Activated CD8-positive, alpha-beta memory T cell treated with anti-CD3 and anti-CD28 coated beads, Interleukin-2, amount 50 U/mL, for 4 hours (primary cell): ENCODE data around the gene WWC2.

Source experiments
- DNase-seq: peaks from one replicate; pipeline ENCODE4 v3.0.0-alpha.2; 2020

The WWC2 gene

DNA sequence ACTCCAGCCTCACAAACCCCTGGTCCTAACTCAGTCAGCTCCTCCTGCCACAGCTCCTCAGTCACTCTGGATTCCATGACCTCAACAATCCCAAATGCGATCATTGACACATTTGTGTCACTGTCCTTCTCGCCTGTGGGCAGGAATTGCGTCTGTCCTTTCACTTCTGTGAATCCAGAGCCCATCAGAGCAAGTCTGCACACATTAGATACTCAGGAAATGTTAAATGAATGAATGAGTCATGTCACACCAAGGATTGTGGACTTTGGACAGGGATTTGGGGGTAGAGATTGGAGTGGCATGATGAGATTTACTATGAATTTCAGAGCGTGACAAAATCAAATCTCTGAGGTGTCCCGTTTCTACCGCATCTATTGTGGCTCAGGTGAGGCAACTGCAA, 234.9 kb downstream of the WWC2 start:
- DNase-seq, result no peak

DNA sequence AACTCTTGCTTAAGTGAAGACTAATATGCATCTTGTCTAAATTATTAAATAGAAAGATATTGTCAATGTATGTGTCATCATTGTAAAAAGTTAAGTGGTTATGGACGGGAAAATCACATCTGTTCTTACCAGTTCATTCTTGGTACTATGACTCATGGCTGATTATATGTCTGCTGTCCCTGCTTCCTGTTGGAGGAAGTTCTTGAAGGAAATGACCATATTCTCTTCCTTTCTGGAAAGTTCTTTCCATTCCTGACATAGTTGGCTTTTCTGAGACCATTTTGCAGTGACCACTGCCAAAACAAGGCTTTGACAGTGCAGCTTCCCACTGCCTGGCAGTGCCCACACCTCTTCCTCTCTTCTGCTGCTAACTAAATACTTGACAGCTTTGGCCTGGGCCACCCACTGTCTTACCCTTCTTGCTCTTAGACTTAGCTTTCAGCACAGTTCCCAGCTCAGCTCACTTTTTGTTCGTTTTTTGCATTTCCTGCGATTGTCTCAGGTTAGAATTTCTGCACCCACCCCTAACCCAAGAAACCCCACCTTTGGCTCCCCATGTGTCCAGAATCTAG, 236.4 kb downstream of the WWC2 start:
- DNase-seq, result no peak

DNA sequence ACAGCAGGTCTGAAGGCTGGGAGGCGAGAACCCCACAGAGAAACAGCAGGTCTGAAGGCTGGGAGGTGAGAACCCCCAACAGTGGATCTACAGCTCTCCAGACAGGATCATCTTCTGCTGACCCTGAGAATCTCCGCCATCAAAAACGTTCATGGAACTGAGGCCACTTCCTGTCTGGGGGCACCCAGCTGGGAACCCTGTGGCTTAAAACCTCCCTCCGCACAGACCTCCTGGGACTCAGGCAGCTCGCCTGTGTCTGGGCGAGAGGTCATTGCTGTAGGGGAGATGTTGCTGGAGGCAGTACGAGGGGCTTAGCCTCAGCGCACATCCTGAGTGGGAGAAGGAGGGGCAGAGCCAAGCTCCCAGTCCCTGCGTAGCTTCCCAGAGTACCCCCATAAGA, 238.3 kb downstream of the WWC2 start:
- DNase-seq, result no peak

DNA sequence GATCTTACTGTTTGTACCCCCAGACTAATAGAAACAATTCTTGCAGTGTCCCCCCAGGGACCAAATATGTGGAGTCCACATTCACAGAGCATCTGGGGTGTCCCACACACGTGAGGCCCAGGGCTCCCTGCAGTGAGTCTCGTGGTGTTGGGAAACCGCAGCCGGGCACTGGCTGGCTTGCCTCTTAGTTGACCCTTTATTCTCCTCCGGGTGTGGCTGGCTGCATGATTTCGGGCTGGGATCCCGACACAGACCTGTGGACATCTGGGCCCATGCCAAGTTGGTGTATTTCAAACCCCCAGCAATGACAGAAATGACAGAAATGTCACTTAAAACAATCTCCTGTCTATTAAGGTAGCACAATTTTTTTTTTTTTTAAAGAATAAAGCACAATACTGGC, 238.8 kb downstream of the WWC2 start:
- DNase-seq, result no peak

DNA sequence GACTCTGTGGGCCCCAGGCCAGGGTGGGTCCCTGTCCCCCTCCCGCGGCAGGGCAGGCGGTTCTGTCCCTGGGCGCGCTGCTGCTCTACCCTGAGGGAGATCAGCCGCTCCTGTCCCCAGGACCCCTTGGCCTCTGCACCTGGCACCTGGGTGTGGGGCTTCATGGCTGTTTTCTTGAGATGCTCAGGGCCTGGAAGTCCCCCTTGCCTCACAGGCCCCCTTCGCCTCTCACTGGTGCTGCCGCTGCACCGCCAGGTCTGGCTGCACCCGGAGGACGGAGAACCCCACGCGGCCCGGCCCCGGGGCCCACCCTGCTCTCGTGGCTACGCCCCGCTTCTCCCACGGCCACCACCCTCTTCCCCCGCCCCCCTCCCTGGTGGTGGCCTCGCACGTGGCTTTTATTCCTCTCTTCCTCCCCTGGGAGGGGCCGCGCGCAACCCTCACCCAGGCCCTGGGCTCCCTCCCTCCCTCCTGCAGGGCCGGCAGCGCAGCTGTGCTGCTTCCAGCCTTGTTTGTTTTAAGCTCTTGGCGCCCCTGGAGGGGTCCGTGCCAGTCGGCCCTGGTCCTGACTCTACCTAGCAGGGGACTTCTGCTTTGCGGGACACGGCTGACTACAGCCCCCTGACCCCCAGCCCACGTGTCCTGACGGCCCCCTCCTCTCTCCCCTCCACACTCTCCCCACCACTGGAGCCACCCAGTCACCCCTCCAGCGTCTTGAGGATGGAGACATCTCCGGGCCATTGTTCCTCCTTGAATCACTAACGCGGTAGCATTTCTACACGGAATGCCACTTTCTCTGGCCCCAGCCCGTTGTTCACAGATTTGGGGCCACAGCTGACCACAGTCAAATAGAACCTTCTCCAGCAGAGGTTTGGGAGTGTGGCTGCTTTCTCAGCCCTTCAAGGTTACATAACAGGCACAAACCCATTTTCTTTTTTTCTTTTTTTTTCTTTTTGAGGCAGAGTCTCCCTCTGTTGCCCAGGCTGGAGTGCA, 243.8 kb downstream of the WWC2 start:
- DNase-seq, result no peak

DNA sequence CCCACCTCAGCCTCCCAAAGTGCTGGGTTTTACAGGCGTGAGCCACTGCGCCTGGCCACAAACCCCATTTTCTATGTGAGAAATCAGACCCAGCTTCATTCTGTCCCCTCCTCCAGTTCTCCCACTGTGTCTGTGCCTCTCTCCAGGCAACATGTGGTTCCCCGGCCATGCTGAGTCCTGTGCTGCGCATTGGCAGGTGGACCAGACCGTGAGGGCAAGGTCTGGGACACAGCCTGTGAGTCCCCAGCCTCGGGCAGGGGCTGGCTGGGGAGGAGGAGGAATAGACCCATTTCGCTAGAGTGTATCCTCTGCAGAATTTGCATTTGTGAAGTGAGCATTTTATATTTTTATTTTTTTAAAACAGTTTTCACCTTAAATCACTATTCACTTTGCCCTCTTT, 244.7 kb downstream of the WWC2 start:
- DNase-seq, result no peak

DNA sequence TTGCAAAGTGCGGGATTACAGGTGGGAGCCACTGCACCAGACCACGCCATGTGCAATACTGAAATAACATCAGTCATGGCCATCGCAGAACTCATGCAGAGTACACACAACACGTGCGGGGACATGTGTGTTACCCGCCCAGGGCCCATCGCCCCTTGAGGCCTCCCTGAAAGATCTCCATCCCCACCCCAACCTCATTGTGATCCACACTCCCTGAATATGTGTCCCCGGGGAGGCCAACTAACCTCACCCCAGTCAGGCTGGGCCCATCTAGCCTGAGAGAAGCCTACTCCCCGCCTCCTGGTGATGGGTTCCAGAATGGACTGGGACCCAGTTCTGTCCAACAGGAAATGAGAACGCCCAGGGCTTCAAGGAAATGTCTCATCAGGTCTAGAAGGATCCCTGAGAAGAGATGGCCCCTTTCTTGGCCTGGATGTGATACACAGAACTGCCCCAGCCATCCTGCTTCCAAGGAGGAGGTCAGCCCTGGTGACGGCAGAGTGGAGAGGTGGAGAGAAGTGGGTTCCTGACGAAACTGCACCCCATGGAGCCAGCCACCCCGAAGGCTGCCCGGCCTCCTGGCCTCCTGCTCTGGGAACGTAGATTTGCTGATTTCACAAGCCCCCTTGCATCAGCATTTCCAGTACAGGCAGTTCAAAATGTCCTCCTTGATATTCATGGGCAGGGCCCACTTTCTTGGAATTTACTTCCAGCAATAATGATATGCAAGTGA, 245.6 kb downstream of the WWC2 start:
- DNase-seq, result no peak

DNA sequence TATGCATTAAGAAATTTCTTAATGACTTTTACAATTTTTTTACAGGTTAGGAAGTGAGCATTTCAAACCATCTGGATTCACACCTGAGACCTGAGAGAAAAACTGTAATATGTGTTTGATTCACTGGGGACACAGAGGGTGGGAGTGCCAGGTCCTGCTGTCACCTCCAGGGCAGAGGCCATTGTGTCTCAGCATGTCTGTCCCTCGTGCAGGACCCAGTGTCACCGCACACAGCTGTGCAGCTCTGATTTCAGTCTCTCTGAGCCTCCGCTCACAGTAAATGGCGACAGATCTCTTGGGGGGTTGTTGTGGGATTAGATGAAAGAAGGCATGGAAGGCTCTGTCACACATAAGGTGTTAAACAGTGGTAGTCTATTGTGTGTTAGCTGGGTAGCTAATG, 246.2 kb downstream of the WWC2 start:
- DNase-seq, result no peak

DNA sequence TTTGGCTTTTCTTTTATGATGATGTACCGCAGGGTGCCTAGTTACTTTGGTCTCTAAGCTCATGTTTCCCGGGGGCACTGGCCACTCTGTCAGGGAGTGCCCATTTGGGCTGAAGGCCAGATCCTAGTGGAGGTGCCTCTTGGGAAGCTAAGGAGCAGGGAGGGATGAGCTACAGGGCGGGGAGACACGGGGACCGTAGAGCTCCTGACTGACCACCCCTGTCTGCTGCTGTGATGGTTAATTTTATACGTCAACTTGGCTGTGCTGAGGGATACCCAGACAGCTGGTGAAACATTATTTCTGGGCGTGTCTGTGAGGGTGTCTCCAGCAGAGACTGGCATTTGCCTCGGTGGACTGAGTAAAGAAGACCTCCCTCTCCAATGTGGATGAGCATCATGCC, 248.1 kb downstream of the WWC2 start:
- DNase-seq, result no peak

DNA sequence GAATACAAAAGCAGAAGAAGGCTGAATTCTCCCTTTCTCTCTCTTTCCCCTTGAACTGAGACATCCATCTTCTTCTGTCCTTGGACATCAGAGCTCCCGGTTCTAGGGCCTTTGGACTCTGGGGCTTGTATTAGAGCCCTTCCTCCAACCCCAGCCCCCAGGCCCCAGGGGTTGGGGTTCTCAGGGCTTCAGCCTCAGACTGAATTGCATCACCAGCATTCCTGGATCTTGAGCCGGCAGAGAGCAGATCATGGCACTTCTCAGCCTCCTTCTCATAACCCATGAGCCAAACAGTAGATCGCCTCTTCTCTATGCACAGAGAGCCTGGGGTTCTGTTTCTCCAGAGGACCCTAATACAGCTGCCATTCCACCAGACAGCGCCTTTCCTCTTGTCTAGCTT, 248.5 kb downstream of the WWC2 start:
- DNase-seq, result no peak

DNA sequence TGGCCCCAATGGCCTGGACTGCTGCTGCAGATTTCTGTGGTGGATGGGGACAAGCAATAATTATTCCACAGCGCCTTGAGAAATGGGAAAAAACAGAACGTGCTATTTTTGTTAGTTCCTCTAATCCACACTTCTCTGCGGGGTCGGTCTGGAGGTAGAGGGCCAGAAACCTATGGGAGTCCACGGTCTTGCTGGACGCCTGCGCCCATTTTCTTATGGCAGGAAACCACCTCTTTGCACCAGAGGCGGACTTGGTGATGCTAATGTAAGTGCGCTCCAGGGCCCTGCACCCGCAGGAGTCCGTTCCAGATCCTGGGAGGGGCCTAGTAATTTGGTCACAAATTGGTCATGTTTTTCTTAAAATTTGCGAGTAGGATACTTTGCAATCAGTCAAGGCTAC, 249.1 kb downstream of the WWC2 start:
- DNase-seq, result no peak

DNA sequence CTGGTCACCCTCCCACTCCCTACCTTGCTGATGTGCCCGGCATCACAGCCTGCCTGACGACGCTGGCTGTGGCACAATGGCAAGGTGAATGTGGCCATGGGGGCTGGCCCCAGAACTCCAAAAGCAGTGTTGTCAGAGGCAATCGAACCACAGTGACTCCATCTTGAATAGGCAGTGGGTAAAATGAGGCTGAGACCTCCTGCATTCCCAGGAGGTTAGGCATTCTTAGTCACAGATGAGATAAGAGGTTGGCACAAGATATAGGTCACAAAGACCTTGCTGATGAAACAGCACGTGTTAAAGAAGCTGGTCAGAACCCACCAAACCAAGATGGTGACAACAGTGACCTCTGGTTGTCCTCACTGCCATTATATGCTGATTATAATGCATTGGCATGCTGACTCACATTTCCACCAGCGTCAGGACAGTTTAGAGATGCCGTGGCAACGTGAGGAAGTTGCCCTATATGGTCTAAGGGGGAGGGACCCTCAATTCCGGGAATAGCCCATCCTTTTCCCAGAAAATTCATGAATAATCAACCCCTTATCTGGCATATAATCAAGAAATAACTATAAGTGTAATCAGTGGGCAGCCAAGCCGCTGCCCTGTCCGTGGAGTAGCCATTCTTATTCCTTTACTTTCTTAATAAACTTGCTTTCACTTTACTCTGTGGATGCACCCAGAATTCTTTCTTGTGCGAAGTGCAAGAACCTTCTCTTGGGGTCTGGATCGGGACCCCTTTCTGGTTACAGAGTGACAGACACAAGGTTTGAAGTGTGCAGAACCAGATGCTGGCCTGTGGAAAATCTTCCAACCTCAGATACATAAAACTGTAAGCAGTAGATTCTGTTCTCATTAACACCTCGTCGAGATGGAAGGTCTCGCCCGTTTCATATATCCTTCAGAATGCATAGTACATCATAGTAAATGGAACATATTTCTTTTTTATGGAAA, 249.9 kb downstream of the WWC2 start:
- DNase-seq, result no peak

DNA sequence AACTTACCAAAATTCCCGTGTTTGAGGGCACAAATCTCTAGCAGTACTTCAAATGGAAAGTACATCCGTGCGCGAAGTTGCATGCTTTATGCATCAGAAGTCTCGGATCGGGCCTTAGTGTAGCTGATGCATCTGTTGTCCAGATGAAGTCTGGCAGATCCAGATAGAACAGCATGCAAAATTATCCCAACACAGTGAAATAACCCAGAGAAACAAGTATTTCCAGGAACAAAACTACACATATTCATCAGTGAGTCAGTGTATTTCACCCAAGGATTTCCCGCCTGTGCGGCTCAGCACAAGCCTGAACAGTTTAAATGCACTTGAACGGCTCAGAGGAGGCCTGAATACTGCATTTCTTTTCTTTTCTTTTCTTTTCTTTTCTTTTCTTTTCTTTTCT, 250.6 kb downstream of the WWC2 start:
- no peak for DNase-seq

DNA sequence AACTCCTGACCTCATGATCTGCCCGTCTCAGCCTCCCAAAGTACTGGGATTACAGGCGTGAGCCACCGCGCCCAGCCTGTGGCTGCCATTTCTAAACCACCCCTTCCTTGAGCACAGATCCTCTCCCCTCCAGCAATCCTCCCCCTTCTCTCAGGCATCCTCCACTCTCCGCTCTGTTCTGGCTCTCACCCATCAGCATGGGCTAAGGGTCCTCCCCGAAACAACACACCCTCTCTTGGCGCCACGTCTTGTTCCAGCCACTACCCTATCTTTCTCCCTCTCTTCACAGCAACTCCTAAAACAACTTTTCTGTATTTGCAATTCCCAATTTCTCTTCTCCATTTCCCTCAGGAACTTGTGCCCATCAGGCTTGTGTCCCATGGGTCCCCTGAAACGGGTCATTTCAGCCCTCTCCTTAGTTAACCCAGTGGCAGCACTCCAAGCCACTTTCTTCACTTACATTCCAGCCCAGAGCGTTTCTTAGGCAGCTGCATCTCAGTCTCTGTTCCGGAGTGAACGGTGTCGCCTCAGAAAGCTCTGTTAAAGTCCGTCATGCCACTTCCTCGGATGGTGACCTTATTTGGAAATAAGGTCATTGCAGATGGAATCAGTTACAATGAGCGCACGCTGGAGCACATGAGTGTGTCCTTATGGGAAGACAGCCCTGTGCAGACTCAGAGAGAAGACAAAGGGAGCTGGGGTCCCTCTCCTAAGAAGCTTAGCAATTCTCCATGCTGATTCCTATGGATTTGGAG, 251.4 kb downstream of the WWC2 start:
- DNase-seq, result no peak

DNA sequence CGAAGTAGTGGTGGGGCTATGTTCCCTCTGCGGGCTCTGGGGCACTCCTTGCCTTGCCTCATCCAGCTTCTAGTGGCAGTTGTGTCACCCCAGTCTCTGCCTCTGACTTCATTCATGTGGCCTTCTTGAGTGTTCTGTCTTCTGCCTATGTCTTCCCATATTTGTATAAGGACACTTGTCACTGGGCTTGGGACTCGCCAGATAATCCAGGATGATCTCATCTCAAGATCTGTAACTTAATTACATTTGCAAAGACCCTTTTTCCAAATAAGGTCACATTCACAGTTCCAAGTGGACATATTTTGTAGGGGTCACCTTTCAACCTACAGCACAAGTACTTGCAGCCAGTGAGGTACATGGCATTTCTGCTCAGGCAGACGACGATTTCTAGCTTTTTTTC, 253.5 kb downstream of the WWC2 start:
- no peak for DNase-seq

DNA sequence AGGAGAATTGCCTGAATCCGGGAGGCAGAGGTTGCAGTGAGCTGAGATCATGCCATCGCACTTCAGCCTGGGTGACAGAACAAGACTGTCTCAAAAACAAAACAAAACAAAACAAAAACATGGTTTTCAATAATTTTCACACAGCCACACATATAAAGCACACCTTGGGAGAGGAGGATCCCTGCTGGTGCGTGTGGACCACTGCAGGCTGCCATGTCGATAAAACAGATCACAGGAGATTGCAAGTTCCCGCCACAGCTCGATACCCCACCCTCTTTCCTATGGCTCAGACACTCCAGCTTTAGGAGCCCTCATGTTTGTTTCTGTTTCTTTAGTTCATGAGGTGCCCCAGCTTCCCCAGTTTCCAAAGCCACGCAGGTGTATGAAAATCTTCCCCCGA, 254.5 kb downstream of the WWC2 start:
- no peak for DNase-seq

DNA sequence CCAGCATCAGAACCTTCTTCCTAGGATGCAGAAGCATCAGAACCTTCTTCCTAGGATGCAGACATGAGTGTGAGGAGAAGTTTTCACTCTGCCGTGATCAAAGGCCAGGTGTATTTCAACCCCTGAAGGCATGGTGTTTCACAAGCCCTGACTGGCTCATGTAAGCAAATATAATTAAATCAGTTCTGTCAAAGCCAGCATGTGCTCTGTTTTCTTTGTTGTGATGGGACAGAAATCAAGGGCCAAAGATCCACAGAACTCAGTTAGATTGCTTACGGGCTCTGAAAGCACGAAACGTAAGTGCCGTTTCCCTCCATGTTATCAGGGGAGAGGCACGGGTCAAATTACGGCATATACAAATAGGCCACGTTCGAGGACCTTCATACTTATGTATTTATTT, 255.2 kb downstream of the WWC2 start:
- DNase-seq, result no peak

DNA sequence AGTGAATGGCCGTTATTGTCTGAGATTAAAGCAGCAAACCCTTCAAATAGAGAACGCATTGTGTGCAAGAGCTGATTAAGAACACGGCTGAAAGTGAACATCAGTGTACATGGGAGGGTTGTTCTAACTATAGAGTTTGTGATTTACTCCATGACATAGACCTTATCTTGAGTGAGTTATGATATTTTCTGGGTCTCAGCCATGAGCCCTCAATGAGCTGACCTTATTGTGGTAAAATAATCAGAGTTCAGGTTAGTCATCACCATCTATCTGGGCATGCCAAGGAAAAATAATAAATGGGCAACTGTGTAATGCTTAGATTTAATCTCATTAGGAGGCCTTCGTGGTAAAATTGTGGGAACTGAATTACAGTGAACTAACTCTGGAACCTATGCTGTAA, 256.3 kb downstream of the WWC2 start:
- no peak for DNase-seq

DNA sequence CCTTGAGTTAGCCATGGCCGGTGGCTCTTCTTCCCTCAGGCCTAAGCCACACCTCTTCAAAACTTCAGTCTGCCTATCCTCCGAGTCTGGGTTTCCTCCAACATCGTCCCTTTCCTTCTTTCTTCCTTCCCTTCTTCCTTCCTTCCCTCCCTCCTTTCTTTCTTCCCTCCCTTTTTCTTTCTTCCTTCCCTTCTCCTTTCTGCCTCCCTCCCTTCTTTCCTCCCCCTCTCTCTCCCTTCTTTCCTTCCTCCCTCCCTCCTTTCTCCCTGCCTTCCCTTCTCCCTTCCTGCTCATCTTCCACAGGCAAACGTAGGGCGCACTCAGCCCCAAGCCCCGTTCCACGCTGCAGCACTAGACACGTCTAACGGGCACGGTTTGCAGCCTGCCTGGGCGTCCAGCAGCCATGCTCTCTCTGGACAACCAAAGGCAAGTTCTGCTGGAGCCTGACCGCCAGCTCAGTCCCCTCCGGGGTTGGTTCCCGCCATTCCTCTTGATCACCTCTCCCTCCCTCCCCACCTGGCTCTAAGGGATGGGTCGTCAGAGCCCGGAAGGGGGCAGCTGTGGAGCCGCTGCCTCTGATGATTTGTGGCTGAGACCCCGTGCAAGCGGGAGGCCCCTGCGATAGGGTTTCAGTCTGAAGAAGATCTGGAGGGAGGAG, 257.2 kb downstream of the WWC2 start:
- no peak for DNase-seq

DNA sequence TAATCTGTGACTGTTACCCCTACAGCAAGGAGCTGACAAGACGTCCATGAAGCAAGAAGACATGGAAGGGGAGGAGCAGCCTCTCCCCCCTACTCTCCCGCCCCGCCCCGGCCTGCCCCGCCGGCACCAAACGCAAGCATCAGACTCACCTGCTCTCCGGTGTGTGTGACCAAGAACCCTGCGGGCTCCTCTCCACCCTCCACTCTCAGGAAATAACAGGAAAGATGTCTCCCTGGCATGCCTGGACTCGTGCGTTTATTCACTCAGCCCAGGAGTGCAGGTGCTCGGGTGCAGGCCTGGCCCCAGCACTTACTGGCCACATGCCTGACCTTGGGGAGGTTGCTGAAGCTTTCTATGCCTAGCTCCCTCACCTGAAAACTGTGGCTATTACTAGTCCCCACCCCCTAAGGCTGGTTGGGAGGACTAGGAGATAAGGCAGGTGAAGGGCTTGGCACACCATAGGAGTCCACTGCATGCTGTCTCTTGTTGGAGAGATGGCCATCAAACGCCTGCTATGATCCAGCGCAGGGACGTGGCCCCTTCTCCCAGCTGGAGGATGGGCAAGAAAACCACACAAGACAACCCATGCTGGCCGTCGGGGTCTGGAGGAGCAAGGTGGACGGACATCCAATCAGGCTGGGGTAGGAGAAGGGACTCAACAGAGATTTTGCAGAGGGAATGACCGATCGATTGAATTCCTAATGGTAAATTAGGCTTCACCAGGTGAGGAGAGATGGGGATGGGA, 258.0 kb downstream of the WWC2 start:
- no peak for DNase-seq
